Measurements from ENCODE around the gene ZNF584.
"Not testable (repeated sequence)": the region's sequence is repeated elsewhere in the genome, so short reads cannot be mapped to it uniquely, and the experiment has no call there.

The ZNF584 gene

GRCh38 chr19:58366585-58367430 lies 41.6 kb upstream of the ZNF584 start:
- POLR2A ChIA-PET, result interaction anchor here (1.0 kb wide), 1 partner anchor 153 kb away, joined by 3 read pairs; the partner anchor contains the start of gene ZBTB45

GRCh38 chr19:58367698-58368454 lies 40.6 kb upstream of the ZNF584 start:
- CTCF ChIA-PET, result no interaction called here
- no peak for DNase-seq (ENCODE audit: extremely low spot score)
- POLR2A ChIA-PET, result interaction anchor here (1.0 kb wide), 1 partner anchor 152 kb away, joined by 3 read pairs; the partner anchor contains the start of gene ZBTB45
- TF ChIP-seq ZNF384 (IDR thresholded peaks at IDR 0.05) (no peak), ARNT (IDR thresholded peaks at IDR 0.05) (no peak), SUZ12 (IDR thresholded peaks at IDR 0.05) (no peak), NFRKB (IDR thresholded peaks at IDR 0.05) (no peak), BHLHE40 (IDR thresholded peaks at IDR 0.05; ENCODE audit: borderline replicate concordance) (no peak), TARDBP (IDR thresholded peaks at IDR 0.05) (no peak), ELF4 (IDR thresholded peaks at IDR 0.05) (no peak), LEF1 (IDR thresholded peaks at IDR 0.05; ENCODE audit: borderline replicate concordance) (no peak), CTBP1 (IDR thresholded peaks at IDR 0.05; ENCODE audit: borderline replicate concordance) (no peak), L3MBTL2 (conservative IDR thresholded peaks at IDR 0.05) (no peak), FOXA1 (IDR thresholded peaks at IDR 0.05) (no peak), SP1 (IDR thresholded peaks at IDR 0.05) (no peak), HDGF (IDR thresholded peaks at IDR 0.05; ENCODE audit: borderline replicate concordance) (no peak), FOXK2 (IDR thresholded peaks at IDR 0.05) (no peak)

More at GRCh38 chr19:58366585-58367430, 41.6 kb upstream of the ZNF584 start:
- CTCF ChIA-PET, result no interaction called here
- no peak for DNase-seq (ENCODE audit: extremely low spot score)
- TF ChIP-seq ARNT (IDR thresholded peaks at IDR 0.05) (no peak), FOXA1 (IDR thresholded peaks at IDR 0.05) (no peak), BHLHE40 (IDR thresholded peaks at IDR 0.05; ENCODE audit: borderline replicate concordance) (no peak), ELF4 (IDR thresholded peaks at IDR 0.05) (no peak), PKNOX1 (IDR thresholded peaks at IDR 0.05) (no peak), CTBP1 (IDR thresholded peaks at IDR 0.05; ENCODE audit: borderline replicate concordance) (no peak), HDGF (IDR thresholded peaks at IDR 0.05; ENCODE audit: borderline replicate concordance) (no peak), L3MBTL2 (conservative IDR thresholded peaks at IDR 0.05) (no peak), SP1 (IDR thresholded peaks at IDR 0.05) (no peak), FOXK2 (IDR thresholded peaks at IDR 0.05) (no peak), SUZ12 (IDR thresholded peaks at IDR 0.05) (no peak), TARDBP (IDR thresholded peaks at IDR 0.05) (no peak), ZNF384 (IDR thresholded peaks at IDR 0.05) (no peak)

GRCh38 chr19:58368561-58369360 lies 39.7 kb upstream of the ZNF584 start:
- ChIA-PET CTCF (no interaction called here), POLR2A (interaction anchor here (2.8 kb wide), 1 partner anchor 11 kb away, joined by 9 read pairs; no protein-coding TSS in a partner anchor)
- DNase-seq (ENCODE audit: extremely low spot score), result no peak
- TF ChIP-seq SUZ12 (IDR thresholded peaks at IDR 0.05) (no peak), HDGF (IDR thresholded peaks at IDR 0.05; ENCODE audit: borderline replicate concordance) (no peak), CTBP1 (IDR thresholded peaks at IDR 0.05; ENCODE audit: borderline replicate concordance) (no peak), SP1 (IDR thresholded peaks at IDR 0.05) (no peak)

GRCh38 chr19:58372311-58373133 lies 35.9 kb upstream of the ZNF584 start:
- TF ChIP-seq CTBP1 (IDR thresholded peaks at IDR 0.05; ENCODE audit: borderline replicate concordance) (no peak), SP1 (IDR thresholded peaks at IDR 0.05) (no peak), FOXM1 (IDR thresholded peaks at IDR 0.05; ENCODE audit: borderline replicate concordance) (no peak), LEF1 (IDR thresholded peaks at IDR 0.05; ENCODE audit: borderline replicate concordance) (no peak), TARDBP (IDR thresholded peaks at IDR 0.05) (no peak), HDGF (IDR thresholded peaks at IDR 0.05; ENCODE audit: borderline replicate concordance) (no peak), SUZ12 (IDR thresholded peaks at IDR 0.05) (no peak), PKNOX1 (IDR thresholded peaks at IDR 0.05) (no peak), L3MBTL2 (conservative IDR thresholded peaks at IDR 0.05) (no peak), NFRKB (IDR thresholded peaks at IDR 0.05) (no peak), BHLHE40 (IDR thresholded peaks at IDR 0.05; ENCODE audit: borderline replicate concordance) (no peak), FOXA1 (IDR thresholded peaks at IDR 0.05) (no peak), ZNF384 (IDR thresholded peaks at IDR 0.05) (no peak), ARNT (IDR thresholded peaks at IDR 0.05) (no peak), ELF4 (IDR thresholded peaks at IDR 0.05) (no peak), FOXK2 (IDR thresholded peaks at IDR 0.05) (no peak)
- ChIA-PET CTCF (no interaction called here), POLR2A (interaction anchor here (1.5 to 1.6 kb wide), 2 partner anchors 10 kb away, joined by 9 to 13 read pairs; partner anchors contain the start of gene ZNF497)

GRCh38 chr19:58374200-58374599 lies 34.2 kb upstream of the ZNF584 start:
- no peak for DNase-seq (ENCODE audit: extremely low spot score)
- CTCF ChIA-PET, result no interaction called here
- TF ChIP-seq TARDBP (IDR thresholded peaks at IDR 0.05), result no peak
- TF ChIP-seq PKNOX1 (IDR thresholded peaks at IDR 0.05), result no peak
- no peak for TF ChIP-seq CTBP1 (IDR thresholded peaks at IDR 0.05; ENCODE audit: borderline replicate concordance)
- no peak for TF ChIP-seq FOXK2 (IDR thresholded peaks at IDR 0.05)
- TF ChIP-seq FOXM1 (IDR thresholded peaks at IDR 0.05; ENCODE audit: borderline replicate concordance), result no peak
- TF ChIP-seq SP1 (IDR thresholded peaks at IDR 0.05), result no peak
- no peak for TF ChIP-seq FOXA1 (IDR thresholded peaks at IDR 0.05)
- no peak for TF ChIP-seq SUZ12 (IDR thresholded peaks at IDR 0.05)
- TF ChIP-seq NFRKB (IDR thresholded peaks at IDR 0.05), result no peak
- no peak for TF ChIP-seq L3MBTL2 (conservative IDR thresholded peaks at IDR 0.05)
- TF ChIP-seq ELF4 (IDR thresholded peaks at IDR 0.05), result no peak
- POLR2A ChIA-PET, result interaction anchor here (0.7 to 1.6 kb wide), 2 partner anchors 12 kb away, joined by 3 to 13 read pairs; partner anchors contain the start of gene ZNF497

More at GRCh38 chr19:58372311-58373133, 35.9 kb upstream of the ZNF584 start:
- DNase-seq (ENCODE audit: extremely low spot score), result no peak

- POLR2A ChIA-PET, result interaction anchor here (2.2 kb wide), 1 partner anchor 14 kb away, joined by 14 read pairs; the partner anchor contains the start of gene ZNF497
- CTCF ChIA-PET; DNase-seq (ENCODE audit: extremely low spot score): not testable (repeated sequence)
Measured at GRCh38 chr19:58376724-58377123, 31.7 kb upstream of the ZNF584 start.

Measured in HEK293T (cell line).